22Rv1 (cell line): ENCODE measurements around the gene MFAP4.

Experiments
- ZFX ChIP-seq: fragments of 450-650 bp; IDR thresholded peaks from 2 replicates; pipeline ENCODE4 v1.6.1; 2017; ENCODE audit warnings: antibody characterized with exemption, borderline replicate concordance
- TF ChIP-seq, protein P1 (sequence below): fragments of 450-650 bp; IDR thresholded peaks from 2 replicates; pipeline ENCODE4 v1.5.1; 2017; ENCODE audit warnings: mild to moderate bottlenecking

GRCh38 chr17:19415806-19416775 lies 29.1 kb upstream of the MFAP4 start:
- TF ChIP-seq, protein P1, sequence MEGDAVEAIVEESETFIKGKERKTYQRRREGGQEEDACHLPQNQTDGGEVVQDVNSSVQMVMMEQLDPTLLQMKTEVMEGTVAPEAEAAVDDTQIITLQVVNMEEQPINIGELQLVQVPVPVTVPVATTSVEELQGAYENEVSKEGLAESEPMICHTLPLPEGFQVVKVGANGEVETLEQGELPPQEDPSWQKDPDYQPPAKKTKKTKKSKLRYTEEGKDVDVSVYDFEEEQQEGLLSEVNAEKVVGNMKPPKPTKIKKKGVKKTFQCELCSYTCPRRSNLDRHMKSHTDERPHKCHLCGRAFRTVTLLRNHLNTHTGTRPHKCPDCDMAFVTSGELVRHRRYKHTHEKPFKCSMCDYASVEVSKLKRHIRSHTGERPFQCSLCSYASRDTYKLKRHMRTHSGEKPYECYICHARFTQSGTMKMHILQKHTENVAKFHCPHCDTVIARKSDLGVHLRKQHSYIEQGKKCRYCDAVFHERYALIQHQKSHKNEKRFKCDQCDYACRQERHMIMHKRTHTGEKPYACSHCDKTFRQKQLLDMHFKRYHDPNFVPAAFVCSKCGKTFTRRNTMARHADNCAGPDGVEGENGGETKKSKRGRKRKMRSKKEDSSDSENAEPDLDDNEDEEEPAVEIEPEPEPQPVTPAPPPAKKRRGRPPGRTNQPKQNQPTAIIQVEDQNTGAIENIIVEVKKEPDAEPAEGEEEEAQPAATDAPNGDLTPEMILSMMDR, result no peak
- no peak for TF ChIP-seq ZFX
